GM23248 (cell line): ENCODE measurements around the gene COL1A2. TPM values are rescaled to one million over a fixed set of nuclear protein-coding genes. Genes with fewer than 3 reads are reported as not detected.

Source experiments
- DNase-seq: peaks from one replicate; pipeline ENCODE4 v3.0.0-alpha.2; 2015
- H2AFZ ChIP-seq: fragments of 200-600 bp; sonication (generic); 2 replicates; pipeline ENCODE4 v1.6.1; 2016; ENCODE audit warnings: antibody characterized with exemption
- H3F3A ChIP-seq: fragments of 200-600 bp; sonication (generic); 2 replicates; pipeline ENCODE4 v1.6.1; 2016; ENCODE audit warnings: mild to moderate bottlenecking, antibody characterized with exemption, mixed run types; ENCODE audit not compliant: insufficient read depth
- H3K27ac ChIP-seq: fragments of 200-600 bp; sonication (generic); 2 replicates; pipeline ENCODE4 v1.5.1; 2016; ENCODE audit warnings: mild to moderate bottlenecking
- H3K27me3 ChIP-seq: fragments of 200-600 bp; sonication (generic); replicated peaks from 2 replicates; pipeline ENCODE4 v1.6.1; 2016; ENCODE audit warnings: mild to moderate bottlenecking; ENCODE audit not compliant: insufficient read depth
- H3K36me3 ChIP-seq: fragments of 200-600 bp; sonication (generic); 2 replicates; pipeline ENCODE4 v1.6.1; 2016; ENCODE audit warnings: low read depth, mild to moderate bottlenecking
- H3K4me1 ChIP-seq: fragments of 200-600 bp; sonication (generic); 2 replicates; pipeline ENCODE4 v1.6.1; 2016; ENCODE audit warnings: mild to moderate bottlenecking; ENCODE audit not compliant: insufficient read depth
- H3K4me2 ChIP-seq: fragments of 200-600 bp; sonication (generic); one replicate; pipeline ENCODE4 v1.6.1; 2016; ENCODE audit warnings: mild to moderate bottlenecking; ENCODE audit not compliant: unreplicated experiment
- H3K4me3 ChIP-seq: fragments of 200-600 bp; sonication (generic); 2 replicates; pipeline ENCODE4 v1.5.1; 2016; ENCODE audit warnings: mild to moderate bottlenecking
- H3K79me2 ChIP-seq: fragments of 200-600 bp; sonication (generic); 2 replicates; pipeline ENCODE4 v1.6.1; 2016; ENCODE audit warnings: mild to moderate bottlenecking; ENCODE audit not compliant: insufficient read depth
- H3K9ac ChIP-seq: fragments of 200-600 bp; sonication (generic); 2 replicates; pipeline ENCODE4 v1.6.1; 2016; ENCODE audit warnings: mild to moderate bottlenecking
- H3K9me2 ChIP-seq: fragments of 200-600 bp; sonication (generic); 2 replicates; pipeline ENCODE4 v1.6.1; 2016; ENCODE audit warnings: mixed run types, mild to moderate bottlenecking, moderate library complexity; ENCODE audit not compliant: insufficient read depth
- H3K9me3 ChIP-seq: fragments of 200-600 bp; sonication (generic); one replicate; pipeline ENCODE4 v1.6.1; 2017; ENCODE audit warnings: low read depth
- H4K20me1 ChIP-seq: fragments of 200-600 bp; sonication (generic); 2 replicates; pipeline ENCODE4 v1.6.0; 2016; ENCODE audit not compliant: insufficient read depth
- EZH2 ChIP-seq: fragments of 200-600 bp; sonication (generic); IDR thresholded peaks from 2 replicates; pipeline ENCODE4 v1.6.1; 2018; ENCODE audit warnings: antibody characterized with exemption, mild to moderate bottlenecking; ENCODE audit not compliant: insufficient read depth, poor library complexity, severe bottlenecking
- EZH2phosphoT487 ChIP-seq: fragments of 200-600 bp; sonication (generic); IDR thresholded peaks from 2 replicates; pipeline ENCODE4 v1.6.1; 2018; ENCODE audit warnings: antibody characterized with exemption, moderate library complexity, mild to moderate bottlenecking, low read depth; ENCODE audit not compliant: insufficient read depth
- WGBS, 2 experiments: methylation state at CpG; one replicate each; pipeline ENCODE4 v1.1.6; 2015 to 2017; ENCODE audit warnings: low lambda C conversion rate in 2 of 2, low coverage in 1 of 2; ENCODE audit errors: missing lambda C conversion rate in 2 of 2; 5-methylcytosine and 5-hydroxymethylcytosine counted together
- in situ Hi-C: fragments of 300-500 bp; cut with MboI; formaldehyde crosslinking; loops from 2 replicates; pipeline ENCODE4 v1.15.0; 2020
- polyA plus RNA-seq: library from polyadenylated mRNA; unstranded; fragments of >200 nt; fragmentation: Nextera tagmentation; extraction: Ambion mirVana; gene quantifications from 2 replicates; pipeline ENCODE4 v1.2.1, GENCODE V29; 2016
- total RNA-seq: library from RNA; depleted of rRNA; stranded (reverse); fragments of >200 nt; shearing (Covaris generic); gene quantifications from 2 replicates; pipeline ENCODE4 v1.2.3, GENCODE V29; 2014

Gene COL1A2
- total and polyA plus RNA-seq, 2 experiments from 2014 or later = 9,779 to 11,288 TPM

GRCh38 chr7:94421681-94422080 lies 27.0 kb downstream of the COL1A2 start:
- H3K27ac ChIP-seq = peak overlapping the region; percentile 100
- peaks cover 79% of the 10 kb centered on the region for H3K79me2 ChIP-seq
- peak overlapping the region; percentile 100 for H3K9ac ChIP-seq
- H3K36me3 ChIP-seq = peaks cover 100% of the 10 kb centered on the region
- in situ Hi-C loops = no loop called here
- H3K9me2 ChIP-seq = no peaks in the 10 kb centered on the region
- H3K4me2 ChIP-seq = peak overlapping the region; percentile 52
- no peaks in the 10 kb centered on the region for H3K27me3 ChIP-seq
- TF ChIP-seq EZH2phosphoT487 (no peak), EZH2 (no peak)
- DNase-seq = peak; percentile 33
- WGBS, 2 experiments = 19 to 23% methylated on average over 3 of the region's 3 CpGs
- no peaks in the 10 kb centered on the region for H3K9me3 ChIP-seq
- no peak overlapping the region for H3K4me3 ChIP-seq
- H2AFZ ChIP-seq = no peak overlapping the region
- peaks cover 100% of the 10 kb centered on the region for H3F3A ChIP-seq
- H3K4me1 ChIP-seq = peaks cover 84% of the 10 kb centered on the region
- H4K20me1 ChIP-seq = no peaks in the 10 kb centered on the region; the same call in 1 of the 2 replicates

DNA sequence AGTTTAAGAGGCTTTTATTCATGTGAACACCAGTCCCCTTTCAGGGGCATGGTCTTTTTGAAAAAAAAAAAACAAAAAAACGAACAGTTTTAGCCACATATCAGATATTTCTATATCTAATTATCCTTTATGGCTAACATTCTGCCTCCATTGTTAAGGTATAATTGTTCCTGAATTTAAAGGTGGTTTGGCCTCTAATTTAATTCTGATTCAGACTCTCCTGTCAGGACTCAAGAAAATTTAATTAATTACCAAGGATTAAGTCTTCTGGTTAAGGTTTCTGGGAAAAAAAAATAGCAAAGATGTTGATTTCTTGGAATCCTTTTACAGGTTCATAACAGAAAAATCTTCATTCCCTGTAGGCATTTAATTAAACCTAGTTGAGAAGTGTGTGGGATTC lies 27.4 kb downstream of the COL1A2 start:
- peak overlapping the region; percentile 100 for H3K27ac ChIP-seq

DNA sequence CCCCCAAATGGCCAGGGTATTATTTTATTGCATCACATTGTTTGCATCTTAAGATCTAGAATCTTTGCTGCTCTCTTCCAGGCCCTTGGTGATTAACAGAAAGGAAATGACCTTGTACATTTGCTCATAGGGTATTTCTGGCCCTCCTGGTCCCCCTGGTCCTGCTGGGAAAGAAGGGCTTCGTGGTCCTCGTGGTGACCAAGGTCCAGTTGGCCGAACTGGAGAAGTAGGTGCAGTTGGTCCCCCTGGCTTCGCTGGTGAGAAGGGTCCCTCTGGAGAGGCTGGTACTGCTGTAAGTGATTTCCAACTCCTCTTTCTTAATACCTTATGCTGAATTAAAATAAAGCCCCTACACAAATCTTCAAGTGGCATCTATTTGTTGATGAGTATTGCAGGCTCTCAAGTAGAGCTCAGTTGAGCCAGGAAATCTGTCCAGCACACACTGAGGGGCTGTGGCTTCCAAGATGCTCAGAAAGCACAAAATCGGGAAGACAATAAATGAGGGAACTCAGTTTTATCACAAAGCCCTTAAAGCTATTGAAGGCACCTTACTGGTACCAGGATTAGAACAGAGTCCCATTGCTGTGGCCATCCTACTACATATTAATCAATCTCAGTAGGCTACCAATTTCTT lies 28.2 kb downstream of the COL1A2 start:
- peaks cover 71% of the 10 kb centered on the region for H3K4me1 ChIP-seq
- TF ChIP-seq EZH2phosphoT487 (no peak), EZH2 (no peak)
- no peaks in the 10 kb centered on the region for H3K27me3 ChIP-seq
- no peaks in the 10 kb centered on the region for H3K9me3 ChIP-seq
- no peak overlapping the region for H2AFZ ChIP-seq
- peak overlapping the region; percentile 100 for H3K27ac ChIP-seq
- no peak overlapping the region for H3K4me3 ChIP-seq
- no peaks in the 10 kb centered on the region for H4K20me1 ChIP-seq
- peaks cover 100% of the 10 kb centered on the region for H3K36me3 ChIP-seq
- peaks cover 100% of the 10 kb centered on the region for H3F3A ChIP-seq
- DNase-seq = peak; percentile 51
- 55 to 61% methylated on average over 5 of the region's 5 CpGs for WGBS, 2 experiments
- no peaks in the 10 kb centered on the region for H3K9me2 ChIP-seq
- H3K79me2 ChIP-seq = peaks cover 67% of the 10 kb centered on the region
- H3K4me2 ChIP-seq = peak overlapping the region; percentile 52
- in situ Hi-C loops = no loop called here
- peak overlapping the region; percentile 100 for H3K9ac ChIP-seq

More for the DNA sequence above, 27.4 kb downstream of the COL1A2 start:
- Histone ChIP-seq H3K79me2 (peaks cover 75% of the 10 kb centered on the region), H3F3A (peaks cover 100% of the 10 kb centered on the region), H3K27me3 (no peaks in the 10 kb centered on the region), H2AFZ (no peak overlapping the region), H3K36me3 (peaks cover 100% of the 10 kb centered on the region), H3K9ac (peak overlapping the region; percentile 100), H4K20me1 (no peaks in the 10 kb centered on the region), H3K4me2 (peak overlapping the region; percentile 52), H3K4me3 (no peak overlapping the region), H3K9me2 (no peaks in the 10 kb centered on the region), H3K9me3 (no peaks in the 10 kb centered on the region), H3K4me1 (peaks cover 79% of the 10 kb centered on the region)
- TF ChIP-seq EZH2 = no peak
- no peak for TF ChIP-seq EZH2phosphoT487
- 7% methylated on average over 1 of the region's 1 CpG for WGBS, 2 experiments
- no peak for DNase-seq
- in situ Hi-C loops = no loop called here

DNA sequence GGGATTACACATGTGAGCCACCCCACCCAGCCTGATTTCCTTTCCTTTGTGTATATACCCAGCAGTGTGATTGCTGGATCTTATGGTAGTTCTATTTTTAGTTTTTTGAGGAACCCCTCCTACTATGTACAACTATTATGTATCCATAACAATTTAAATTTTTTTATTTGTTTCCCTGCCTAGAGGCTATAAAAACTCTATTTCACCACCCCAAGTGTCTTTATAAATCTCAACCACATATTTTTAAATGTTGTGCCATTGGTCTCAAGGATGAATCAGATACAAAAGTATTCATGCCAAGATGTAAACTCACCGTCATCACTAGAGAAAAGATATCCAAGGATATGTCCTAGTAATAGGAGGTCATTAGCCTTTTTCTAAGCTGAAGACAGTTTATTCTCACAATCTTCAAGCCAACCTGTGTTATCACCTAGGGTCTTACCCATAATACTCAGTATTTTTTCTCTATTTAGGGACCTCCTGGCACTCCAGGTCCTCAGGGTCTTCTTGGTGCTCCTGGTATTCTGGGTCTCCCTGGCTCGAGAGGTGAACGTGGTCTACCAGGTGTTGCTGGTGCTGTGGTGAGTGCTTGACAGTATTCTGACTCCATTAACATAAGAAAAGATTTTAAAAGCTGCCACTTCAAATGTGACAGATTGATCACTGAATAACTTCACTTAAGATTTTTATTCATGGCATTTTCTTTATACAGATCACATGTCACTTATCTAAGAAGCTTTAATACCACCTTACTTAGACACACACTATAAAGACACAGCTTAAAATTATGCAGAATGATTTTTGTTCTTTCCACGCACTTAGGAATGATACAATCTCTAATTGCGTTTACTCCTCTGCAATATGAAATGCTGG lies 29.4 kb downstream of the COL1A2 start:
- in situ Hi-C loops = no loop called here
- H3K4me2 ChIP-seq = peak overlapping the region; percentile 4
- H3K27me3 ChIP-seq = no peaks in the 10 kb centered on the region
- H3F3A ChIP-seq = peaks cover 100% of the 10 kb centered on the region
- 47 to 51% methylated on average over 5 of the region's 5 CpGs for WGBS, 2 experiments
- H3K79me2 ChIP-seq = peaks cover 55% of the 10 kb centered on the region
- H3K9me3 ChIP-seq = no peaks in the 10 kb centered on the region
- TF ChIP-seq EZH2 (no peak), EZH2phosphoT487 (no peak)
- no peak overlapping the region for H3K4me3 ChIP-seq
- no peaks in the 10 kb centered on the region for H3K9me2 ChIP-seq
- H3K27ac ChIP-seq = peak overlapping the region; percentile 100
- DNase-seq = peak; percentile 90
- H3K9ac ChIP-seq = peak overlapping the region; percentile 100
- H4K20me1 ChIP-seq = peaks cover 9% of the 10 kb centered on the region; the same call in 1 of the 2 replicates
- H3K4me1 ChIP-seq = peaks cover 60% of the 10 kb centered on the region
- peaks cover 100% of the 10 kb centered on the region for H3K36me3 ChIP-seq
- no peak overlapping the region for H2AFZ ChIP-seq
